Activated CD8-positive, alpha-beta memory T cell treated with anti-CD3 and anti-CD28 coated beads for 48 hours (primary cell): Measurements from ENCODE around the gene UBE2L6.
"Not testable (repeated sequence)": the region's sequence is repeated elsewhere in the genome, so short reads cannot be mapped to it uniquely, and the experiment has no call there.

ENCODE experiments used
- DNase-seq, 3 experiments: peaks; one replicate each; pipeline ENCODE4 v3.0.0-alpha.2; 2020; ENCODE audit warnings: low read depth in 2 of 3, low spot score in 2 of 3

Gene UBE2L6

GRCh38 chr11:57566905-57567514, 462 bp downstream of the UBE2L6 start:
- no peak for DNase-seq

DNA sequence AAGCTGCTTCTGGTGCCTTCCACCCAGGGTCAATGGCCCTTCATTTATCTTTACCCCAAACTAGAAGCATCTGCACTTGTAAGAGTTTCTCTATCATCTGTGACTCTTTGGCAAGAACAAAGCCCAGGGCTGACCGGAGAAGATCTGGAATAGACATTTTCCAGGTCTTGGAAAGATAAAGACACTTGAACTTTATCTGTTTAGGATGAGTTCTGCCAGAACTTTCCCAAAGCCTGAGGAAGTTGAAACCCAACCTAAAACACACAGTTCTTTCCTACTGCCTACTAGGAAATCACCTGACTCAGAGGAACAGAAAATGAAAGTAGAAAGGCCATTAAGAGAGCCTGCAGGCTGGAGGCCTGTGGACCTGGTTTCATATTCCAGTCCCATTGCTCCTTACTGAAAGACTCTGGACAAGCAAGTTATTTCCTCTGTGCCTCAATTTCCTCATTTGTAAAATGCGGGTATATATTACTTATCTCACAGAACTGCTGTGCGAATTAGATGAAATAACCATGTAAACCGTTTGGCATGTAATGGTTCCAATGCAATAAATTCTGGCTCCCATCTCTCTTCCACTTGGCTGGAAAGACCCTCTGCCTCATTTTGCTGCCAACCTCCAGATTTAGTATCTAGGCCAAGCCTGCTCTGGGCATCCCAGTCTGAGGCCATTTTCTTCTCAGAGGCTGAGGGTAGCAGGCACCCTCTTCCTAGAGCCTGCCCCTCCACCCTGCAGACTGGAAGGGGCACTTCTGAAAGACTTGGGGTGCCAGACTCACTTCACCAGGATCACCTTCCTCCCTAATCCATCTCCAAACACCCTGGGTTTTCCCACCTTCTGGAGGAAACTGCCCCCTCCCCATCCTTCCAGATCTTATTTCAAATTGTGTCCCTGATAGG, 1.2 kb downstream of the UBE2L6 start:
- no peak for DNase-seq

DNA sequence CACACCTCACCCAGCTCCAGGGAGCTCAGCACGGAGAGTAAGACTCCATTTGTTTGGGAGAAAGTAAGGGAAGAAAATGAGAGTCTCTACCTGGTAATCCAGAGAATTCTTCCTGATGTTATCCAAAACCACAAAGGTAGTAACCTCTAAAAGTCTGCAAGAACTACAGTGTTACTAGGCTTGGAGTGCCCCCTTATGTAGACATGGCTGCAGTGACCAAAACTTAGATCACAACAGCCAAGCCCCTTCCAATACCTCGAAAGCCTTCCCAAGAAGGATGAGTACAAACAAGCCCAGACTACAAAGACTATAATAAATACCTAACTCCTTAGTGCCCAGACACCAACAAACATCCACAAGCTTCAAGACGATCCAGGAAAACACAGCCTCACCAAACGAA, 4.9 kb downstream of the UBE2L6 start:
- DNase-seq: no peak

DNA sequence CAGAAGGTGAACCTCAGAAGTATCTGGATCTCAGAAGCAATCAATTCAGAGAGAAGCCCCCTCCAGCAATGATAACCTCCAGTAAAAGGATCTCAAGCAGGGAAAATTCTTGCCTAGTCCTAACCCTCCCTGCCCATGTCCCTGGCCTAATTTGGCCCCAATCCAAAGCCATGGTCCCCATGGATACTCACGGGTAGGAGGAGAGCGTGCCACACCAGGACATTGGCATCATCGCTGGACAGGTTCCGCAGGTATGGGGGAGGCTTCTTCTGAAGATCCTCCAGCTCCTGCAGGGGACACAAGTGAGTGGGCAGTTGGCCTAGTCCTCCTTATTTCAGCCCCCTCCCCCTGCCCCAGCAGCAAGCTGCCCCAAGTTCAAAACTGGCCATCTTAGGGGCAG, 7.3 kb downstream of the UBE2L6 start:
- no peak for DNase-seq

DNA sequence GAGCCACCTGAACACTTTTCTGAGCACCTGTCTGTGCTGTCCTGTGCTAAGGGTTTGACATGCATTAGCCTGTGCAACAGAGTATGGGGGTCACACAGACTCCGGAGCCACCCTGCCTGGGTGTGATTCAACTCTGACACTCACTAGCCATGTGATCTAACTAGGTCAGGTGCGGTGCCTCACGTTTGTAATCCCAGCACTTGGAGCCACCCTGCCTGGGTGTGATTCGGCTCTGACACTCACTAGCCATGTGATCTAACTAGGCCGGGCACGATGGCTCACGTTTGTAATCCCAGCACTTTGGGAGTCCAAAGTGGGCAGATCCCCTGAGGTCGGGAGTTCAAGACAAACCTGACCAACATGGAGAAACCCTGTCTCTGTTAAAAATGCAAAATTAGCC, 11.4 kb downstream of the UBE2L6 start:
- no peak for DNase-seq

GRCh38 chr11:57555393-57555792, 12.1 kb downstream of the UBE2L6 start:
- DNase-seq: no peak

- no peak for DNase-seq
These were observed 15.0 kb downstream of the UBE2L6 start for GRCh38 chr11:57552479-57552878.

GRCh38 chr11:57551941-57552340, 15.5 kb downstream of the UBE2L6 start:
- no peak for DNase-seq

DNA sequence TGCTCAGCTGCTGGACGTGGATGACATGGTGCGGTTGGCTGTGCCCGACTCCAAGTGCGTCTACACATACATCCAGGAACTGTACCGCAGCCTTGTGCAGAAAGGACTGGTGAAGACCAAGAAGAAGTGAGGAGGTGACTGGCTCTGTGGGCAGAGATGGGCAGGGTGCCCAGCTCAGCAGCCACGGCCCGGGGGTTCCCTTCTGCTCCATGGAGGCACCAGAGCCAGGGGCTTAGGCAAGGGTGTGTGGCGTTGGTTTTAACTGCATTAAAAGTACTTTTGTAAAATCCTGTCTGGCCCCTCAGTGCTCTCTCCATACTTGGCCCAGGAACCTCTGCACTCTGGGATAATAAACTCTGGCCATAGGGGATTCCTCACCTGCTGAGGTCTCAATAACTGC, 17.5 kb downstream of the UBE2L6 start:
- no peak for DNase-seq

DNA sequence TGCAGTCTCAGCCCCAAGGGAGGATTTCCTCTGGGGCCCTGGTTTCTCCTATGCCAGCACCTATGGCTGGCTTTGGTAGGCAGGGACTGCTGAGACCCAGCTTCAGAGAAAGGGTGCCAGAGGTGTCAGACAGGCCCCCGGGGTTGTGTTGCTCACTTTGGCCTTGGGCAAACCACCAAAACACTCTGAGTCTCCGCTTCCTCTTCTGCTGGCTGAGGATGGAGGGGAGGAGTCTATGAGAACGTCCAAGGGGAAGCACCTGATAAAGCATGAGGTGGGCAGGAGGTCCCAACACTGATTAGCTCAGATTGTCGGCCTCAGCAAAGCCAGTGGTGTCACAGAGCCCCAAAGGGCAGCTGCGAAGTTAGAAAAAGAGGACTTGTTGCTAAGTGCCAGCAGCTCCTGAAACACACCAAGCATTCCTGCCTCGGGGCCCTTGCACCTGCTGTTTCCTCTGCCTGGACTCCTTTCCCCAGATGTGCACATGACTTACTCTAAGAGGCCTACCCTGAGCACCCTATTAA, 19.6 kb downstream of the UBE2L6 start:
- no peak for DNase-seq

DNA sequence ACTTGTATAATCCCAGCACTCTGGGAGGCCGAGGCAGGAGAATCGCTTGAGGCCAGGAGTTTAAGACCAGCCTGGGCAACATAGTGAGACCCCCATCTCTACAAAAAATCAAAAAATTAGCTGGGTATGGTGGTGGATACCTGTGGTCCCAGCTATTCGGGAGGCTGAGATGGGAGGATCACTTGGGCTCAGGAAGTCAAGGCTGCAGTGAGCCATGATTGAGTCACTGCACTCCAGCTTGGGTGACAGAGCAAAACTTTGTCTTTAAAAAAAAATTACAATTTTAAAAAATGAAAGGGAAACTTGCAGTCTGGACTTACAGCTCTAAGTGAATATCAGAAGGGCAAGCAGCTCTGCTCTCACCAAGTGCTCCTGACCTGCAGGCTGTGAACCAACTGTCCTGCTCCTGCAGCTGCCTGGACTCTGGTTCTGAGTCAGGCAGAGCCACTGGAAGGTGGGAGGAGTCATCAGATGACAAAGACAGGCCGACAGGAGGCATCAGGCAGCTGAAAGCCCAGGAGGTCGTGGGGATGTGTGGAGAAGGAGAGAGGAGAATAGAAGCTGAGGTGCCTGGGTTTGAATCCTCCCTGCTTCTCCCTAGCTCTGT, 20.5 kb downstream of the UBE2L6 start:
- no peak for DNase-seq

GRCh38 chr11:57546451-57546850, 21.0 kb downstream of the UBE2L6 start:
- no peak for DNase-seq

DNA sequence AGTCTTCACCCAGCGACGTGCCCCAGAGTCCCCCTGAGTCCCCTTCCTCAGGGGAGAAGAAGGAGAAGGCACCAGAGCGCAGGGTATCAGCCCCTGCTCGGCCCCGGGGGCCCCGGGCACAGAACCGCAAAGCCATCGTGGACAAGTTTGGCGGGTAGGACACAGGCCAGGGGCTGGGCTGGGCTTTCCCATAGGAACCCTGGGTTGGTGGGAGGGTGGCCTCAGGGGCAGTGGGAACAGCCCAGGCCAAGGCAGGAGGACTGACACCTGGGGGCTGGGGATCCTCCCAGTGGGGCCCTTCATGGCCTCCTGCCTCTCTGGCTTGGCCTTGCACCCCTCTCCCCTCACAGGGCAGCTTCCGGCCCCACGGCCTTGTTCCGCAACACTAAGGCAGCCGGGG, 21.6 kb downstream of the UBE2L6 start:
- no peak for DNase-seq

DNA sequence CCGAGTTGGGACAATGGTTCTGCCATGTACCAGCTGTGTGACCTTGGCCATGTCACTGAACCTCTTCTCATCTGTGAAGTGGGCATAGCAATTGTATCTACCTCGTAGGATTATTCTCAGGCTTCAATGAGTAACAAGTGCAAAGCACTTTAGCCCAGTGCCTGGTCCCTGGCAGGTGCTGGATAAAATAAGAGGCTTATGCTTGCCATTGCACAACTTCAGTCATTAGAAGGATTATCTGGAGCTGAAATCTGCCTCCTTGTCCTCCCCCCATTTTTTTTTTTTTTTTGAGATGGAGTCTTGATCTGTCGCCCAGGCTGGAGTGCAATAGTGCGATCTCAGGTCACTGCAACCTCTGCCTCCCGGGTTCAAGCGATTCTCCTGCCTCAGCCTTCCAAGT, 22.9 kb downstream of the UBE2L6 start:
- DNase-seq: no peak

DNA sequence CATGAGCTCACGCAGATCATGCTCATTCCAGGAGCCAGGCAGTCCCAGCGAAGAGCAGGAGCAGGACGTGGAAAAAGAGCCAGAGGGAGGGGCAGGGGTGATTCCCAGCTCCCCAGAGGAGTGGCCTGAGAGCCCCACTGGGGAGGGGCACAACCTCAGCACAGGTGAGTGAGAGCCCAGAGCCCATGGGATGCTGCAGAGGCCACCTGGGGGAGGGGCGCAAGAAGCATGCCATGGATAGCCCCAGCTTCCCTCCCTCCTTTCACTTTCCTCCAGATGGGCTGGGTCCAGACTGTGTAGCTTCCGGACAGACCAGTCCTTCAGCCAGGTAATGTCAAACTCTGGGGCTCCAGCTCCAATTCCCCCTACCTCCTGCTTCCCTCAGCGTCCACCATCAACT, 23.9 kb downstream of the UBE2L6 start:
- no peak for DNase-seq

GRCh38 chr11:57542582-57542981, 24.9 kb downstream of the UBE2L6 start:
- DNase-seq: no peak

GRCh38 chr11:57541169-57541568, 26.3 kb downstream of the UBE2L6 start:
- DNase-seq: no peak

DNA sequence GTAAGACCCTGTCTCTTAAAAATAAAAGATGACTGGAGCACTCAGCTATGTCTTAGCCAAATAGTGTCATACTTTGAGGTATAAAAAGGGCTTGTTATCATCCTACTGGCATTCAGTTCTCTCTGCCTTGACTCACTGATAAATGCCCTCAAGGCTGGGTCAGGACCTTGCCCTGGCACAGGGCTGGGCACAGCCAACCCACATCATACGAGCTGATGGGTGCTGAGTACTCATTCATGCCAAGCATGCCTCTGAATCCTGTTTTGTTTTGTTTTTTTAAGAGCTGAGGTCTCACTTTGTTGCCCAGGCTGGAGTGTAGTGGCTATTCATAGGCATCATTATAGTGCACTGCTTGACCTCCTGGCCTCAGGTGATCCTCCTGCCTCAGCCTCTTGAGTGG, 28.1 kb downstream of the UBE2L6 start:
- DNase-seq: no peak

- DNase-seq: no peak
These were observed 30.4 kb downstream of the UBE2L6 start, which contains the start of gene SMTNL1 for GRCh38 chr11:57536947-57537619. TSS of gene SMTNL1 (plus strand) at chr11:57537595. CDS start at chr11:57542643, 5,048 bp downstream.

- DNase-seq: not testable (repeated sequence)
These were observed 33.0 kb downstream of the UBE2L6 start for GRCh38 chr11:57534449-57534848.
